H9 (cell line): Measurements from ENCODE around the gene HSPA4. TPM values are rescaled to one million over a fixed set of nuclear protein-coding genes. Genes with fewer than 3 reads are reported as not detected.

Source experiments
- DNase-seq: peaks from one replicate; pipeline ENCODE4 v3.0.0-alpha.2; 2017
- H2AFZ ChIP-seq: one replicate; pipeline ENCODE4 v1.6.1; 2013; ENCODE audit warnings: mild to moderate bottlenecking, low read length, control low read depth, moderate library complexity
- H2AK5ac ChIP-seq: 2 replicates; pipeline ENCODE4 v1.6.1; 2013; ENCODE audit warnings: low read length, control low read depth, mixed read lengths; ENCODE audit not compliant: insufficient read length
- H2BK120ac ChIP-seq: one replicate; pipeline ENCODE4 v1.6.1; 2013; ENCODE audit warnings: low read depth, mild to moderate bottlenecking, low read length, control low read depth, inconsistent platforms; ENCODE audit not compliant: poor library complexity, severe bottlenecking
- H2BK12ac ChIP-seq: 2 replicates; pipeline ENCODE4 v1.6.1; 2013; ENCODE audit warnings: low read length, control low read depth, mixed read lengths, low read depth; ENCODE audit not compliant: insufficient read length
- H2BK15ac ChIP-seq: 2 replicates; pipeline ENCODE4 v1.6.1; 2013; ENCODE audit warnings: low read depth, low read length, control low read depth
- H2BK20ac ChIP-seq: one replicate; pipeline ENCODE4 v1.6.1; 2013; ENCODE audit warnings: low read depth, mild to moderate bottlenecking, low read length, control low read depth, inconsistent platforms; ENCODE audit not compliant: poor library complexity, severe bottlenecking
- H2BK5ac ChIP-seq: 2 replicates; pipeline ENCODE4 v1.6.1; 2013; ENCODE audit warnings: low read length, control low read depth, mixed read lengths; ENCODE audit not compliant: insufficient read length
- H3K14ac ChIP-seq: 2 replicates; pipeline ENCODE4 v1.6.1; 2013; ENCODE audit warnings: low read length, control low read depth; ENCODE audit not compliant: insufficient read depth
- H3K18ac ChIP-seq: 2 replicates; pipeline ENCODE4 v1.6.1; 2013; ENCODE audit warnings: low read depth, mild to moderate bottlenecking, mixed read lengths, low read length, control low read depth; ENCODE audit not compliant: insufficient read length
- H3K23ac ChIP-seq: 2 replicates; pipeline ENCODE4 v1.6.1; 2013; ENCODE audit warnings: low read length, control low read depth, mixed read lengths, low read depth; ENCODE audit not compliant: insufficient read length
- H3K23me2 ChIP-seq: 2 replicates; pipeline ENCODE4 v1.6.1; 2013; ENCODE audit warnings: low read depth, mild to moderate bottlenecking, mixed read lengths, low read length, control low read depth; ENCODE audit not compliant: insufficient read length, poor library complexity, severe bottlenecking
- H3K27ac ChIP-seq: 2 replicates; pipeline ENCODE4 v1.5.1; 2013; ENCODE audit warnings: low read length, control low read depth, mixed read lengths, low read depth; ENCODE audit not compliant: insufficient read length
- H3K27me3 ChIP-seq: 2 replicates; pipeline ENCODE4 v1.6.1; 2013; ENCODE audit warnings: low read length, control low read depth, inconsistent platforms; ENCODE audit not compliant: insufficient read depth
- H3K4ac ChIP-seq: 2 replicates; pipeline ENCODE4 v1.6.1; 2013; ENCODE audit warnings: low read depth, mild to moderate bottlenecking, control low read depth, inconsistent platforms, low read length, moderate library complexity
- H3K4me1 ChIP-seq: 2 replicates; pipeline ENCODE4 v1.6.1; 2013; ENCODE audit warnings: low read length, control low read depth, inconsistent platforms; ENCODE audit not compliant: insufficient read depth
- H3K4me2 ChIP-seq: 2 replicates; pipeline ENCODE4 v1.6.1; 2013; ENCODE audit warnings: low read length, control low read depth, mixed read lengths; ENCODE audit not compliant: insufficient read length, insufficient read depth
- H3K56ac ChIP-seq: 2 replicates; pipeline ENCODE4 v1.6.1; 2013; ENCODE audit warnings: low read depth, mild to moderate bottlenecking, mixed read lengths, low read length, control low read depth; ENCODE audit not compliant: insufficient read length
- H3K79me1 ChIP-seq: 2 replicates; pipeline ENCODE4 v1.6.1; 2013; ENCODE audit warnings: low read depth, mild to moderate bottlenecking, moderate library complexity, low read length, control low read depth, inconsistent platforms; ENCODE audit not compliant: insufficient read depth, poor library complexity, severe bottlenecking
- H3K79me2 ChIP-seq: 2 replicates; pipeline ENCODE4 v1.6.1; 2013; ENCODE audit warnings: low read length, control low read depth, inconsistent platforms; ENCODE audit not compliant: insufficient read depth
- H3K9ac ChIP-seq: 2 replicates; pipeline ENCODE4 v1.6.1; 2013; ENCODE audit warnings: low read length, control low read depth, mixed read lengths; ENCODE audit not compliant: insufficient read length; ENCODE audit errors: extremely low read depth
- H3K9me3 ChIP-seq: one replicate; pipeline ENCODE4 v1.6.1; 2013; ENCODE audit warnings: low read depth, low read length, inconsistent platforms; ENCODE audit not compliant: control insufficient read depth
- H3T11ph ChIP-seq: one replicate; pipeline ENCODE4 v1.6.1; 2013; ENCODE audit warnings: mild to moderate bottlenecking, low read length, control low read depth, inconsistent platforms
- H4K20me1 ChIP-seq: one replicate; pipeline ENCODE4 v1.6.1; 2013; ENCODE audit not compliant: control insufficient read depth, insufficient read length, insufficient read depth
- H4K5ac ChIP-seq: 2 replicates; pipeline ENCODE4 v1.6.1; 2013; ENCODE audit warnings: low read depth, mild to moderate bottlenecking, mixed read lengths, low read length, control low read depth; ENCODE audit not compliant: insufficient read length
- H4K8ac ChIP-seq: replicated peaks from 2 replicates; pipeline ENCODE4 v1.6.1; 2013; ENCODE audit warnings: low read length, control low read depth, mixed read lengths, low read depth; ENCODE audit not compliant: insufficient read length
- H4K91ac ChIP-seq: 2 replicates; pipeline ENCODE4 v1.6.1; 2013; ENCODE audit warnings: low read depth, mild to moderate bottlenecking, moderate library complexity, mixed read lengths, low read length, control low read depth; ENCODE audit not compliant: insufficient read length
- H3K27ac Mint-ChIP-seq, 3 experiments: 2 replicates in 2 of 3; 3 replicates in 1 of 3; pipeline ENCODE4 v1.8.0; 2020 to 2021; ENCODE audit warnings: mixed read lengths in 3 of 3, mild to moderate bottlenecking in 1 of 3, moderate library complexity in 1 of 3
- H3K27me3 Mint-ChIP-seq: 2 replicates; pipeline ENCODE4 v1.8.0; 2021; ENCODE audit warnings: low read depth, mild to moderate bottlenecking, moderate library complexity, mixed read lengths
- H3K36me3 Mint-ChIP-seq, 3 experiments: 2 replicates in 2 of 3; 3 replicates in 1 of 3; pipeline ENCODE4 v1.8.0; 2020 to 2021; ENCODE audit warnings: low read depth in 3 of 3, mixed read lengths in 3 of 3; ENCODE audit not compliant: insufficient read depth in 1 of 3
- H3K4me1 Mint-ChIP-seq, 2 experiments: 2 replicates each; pipeline ENCODE4 v1.8.0; 2020; ENCODE audit warnings: mixed read lengths in 2 of 2
- H3K4me3 Mint-ChIP-seq, 2 experiments: 2 replicates in 1 of 2; 3 replicates in 1 of 2; pipeline ENCODE4 v1.8.0; 2020 to 2021; ENCODE audit warnings: mild to moderate bottlenecking in 2 of 2, mixed read lengths in 2 of 2, moderate library complexity in 1 of 2
- H3K9me3 Mint-ChIP-seq, 2 experiments: 2 replicates in 1 of 2; 3 replicates in 1 of 2; pipeline ENCODE4 v1.8.0; 2020; ENCODE audit warnings: mild to moderate bottlenecking in 2 of 2, mixed read lengths in 2 of 2, moderate library complexity in 1 of 2
- WGBS: extraction: QIAGEN DNeasy Blood & Tissue Kit; methylation state at CpG from one replicate; pipeline ENCODE4 v1.1.7; 2013; ENCODE audit warnings: missing lambda C conversion rate, low lambda C conversion rate, mixed read lengths; ENCODE audit not compliant: insufficient read length; ENCODE audit errors: extremely low coverage; 5-methylcytosine and 5-hydroxymethylcytosine counted together
- total RNA-seq: library from RNA; stranded (reverse); gene quantifications from 2 replicates; pipeline ENCODE4 v1.2.1, GENCODE V29; 2021
- TF ChIP-seq, protein P1 (sequence below): fragments of 200-600 bp; sonication (generic); conservative IDR thresholded peaks from 3 replicates; pipeline ENCODE4 v1.8.0; 2021; ENCODE audit warnings: antibody characterized with exemption, mild to moderate bottlenecking

Gene HSPA4
- total RNA-seq, 1 experiment from 2014 or later, result 293 TPM

DNA sequence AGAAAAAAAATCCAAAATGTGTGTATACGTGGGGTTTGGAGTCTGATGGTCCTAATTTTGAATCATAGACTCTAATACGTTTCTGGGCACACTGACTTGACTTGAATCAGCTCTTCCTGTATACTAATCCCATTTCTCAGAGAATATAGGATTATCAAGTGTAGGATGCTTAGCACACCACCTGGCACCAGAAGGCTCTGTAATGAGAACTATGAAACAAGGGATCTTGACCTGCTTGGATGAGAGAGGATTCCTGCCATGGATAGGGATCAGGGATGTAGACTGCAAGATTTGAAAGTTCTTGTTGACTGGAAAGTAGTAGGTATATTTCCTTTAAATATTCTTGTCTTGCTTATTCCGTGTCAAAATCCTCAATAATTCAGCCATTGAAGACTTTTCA, 7.8 kb downstream of the HSPA4 start:
- H2BK20ac ChIP-seq, result no peak overlapping the region
- no peak overlapping the region for H2BK120ac ChIP-seq
- H2BK15ac ChIP-seq, result no peak overlapping the region
- H3K4me1 Mint-ChIP-seq, result peaks cover 18 to 26% of the 10 kb centered on the region in 2 experiments
- H3K23me2 ChIP-seq, result no peaks in the 10 kb centered on the region
- H3K9me3 ChIP-seq, result no peaks in the 10 kb centered on the region
- no peak overlapping the region for H2AFZ ChIP-seq
- peaks cover 16% of the 10 kb centered on the region for H3K79me1 ChIP-seq
- no peak overlapping the region for H2BK12ac ChIP-seq
- no peak overlapping the region for H2AK5ac ChIP-seq
- H3K27me3 Mint-ChIP-seq, result no peaks in the 10 kb centered on the region
- H3K4me1 ChIP-seq, result no peaks in the 10 kb centered on the region
- no peak overlapping the region for H3K18ac ChIP-seq
- no peaks in the 10 kb centered on the region for H4K20me1 ChIP-seq
- no peaks in the 10 kb centered on the region for H3K27me3 ChIP-seq
- H3K4me2 ChIP-seq, result no peak overlapping the region
- H3K23ac ChIP-seq, result no peak overlapping the region
- no peak overlapping the region for H4K91ac ChIP-seq
- no peak overlapping the region for H4K8ac ChIP-seq
- H3K4ac ChIP-seq, result no peak overlapping the region
- DNase-seq, result no peak
- H2BK5ac ChIP-seq, result no peak overlapping the region
- no peak overlapping the region for H4K5ac ChIP-seq
- no peak overlapping the region for H3K27ac ChIP-seq
- no peak overlapping the region for H3K9ac ChIP-seq
- H3K56ac ChIP-seq, result no peak overlapping the region
- H3K36me3 Mint-ChIP-seq, result peaks cover 5 to 13% (median 8%) of the 10 kb centered on the region in 3 experiments; a peak in 6 of 7 replicates
- no peak overlapping the region for H3K4me3 Mint-ChIP-seq
- peaks cover 82% of the 10 kb centered on the region for H3K79me2 ChIP-seq
- WGBS, result no CpG with 5 or more reads among the region's 3 CpGs
- no peak overlapping the region for H3K14ac ChIP-seq
- H3K27ac Mint-ChIP-seq, result peak overlapping the region in 1 of 3 experiments; percentile 9; a peak in 1 of 7 replicates
- no peaks in the 10 kb centered on the region for H3K9me3 Mint-ChIP-seq
- no peak overlapping the region for H3T11ph ChIP-seq
- TF ChIP-seq, protein P1, sequence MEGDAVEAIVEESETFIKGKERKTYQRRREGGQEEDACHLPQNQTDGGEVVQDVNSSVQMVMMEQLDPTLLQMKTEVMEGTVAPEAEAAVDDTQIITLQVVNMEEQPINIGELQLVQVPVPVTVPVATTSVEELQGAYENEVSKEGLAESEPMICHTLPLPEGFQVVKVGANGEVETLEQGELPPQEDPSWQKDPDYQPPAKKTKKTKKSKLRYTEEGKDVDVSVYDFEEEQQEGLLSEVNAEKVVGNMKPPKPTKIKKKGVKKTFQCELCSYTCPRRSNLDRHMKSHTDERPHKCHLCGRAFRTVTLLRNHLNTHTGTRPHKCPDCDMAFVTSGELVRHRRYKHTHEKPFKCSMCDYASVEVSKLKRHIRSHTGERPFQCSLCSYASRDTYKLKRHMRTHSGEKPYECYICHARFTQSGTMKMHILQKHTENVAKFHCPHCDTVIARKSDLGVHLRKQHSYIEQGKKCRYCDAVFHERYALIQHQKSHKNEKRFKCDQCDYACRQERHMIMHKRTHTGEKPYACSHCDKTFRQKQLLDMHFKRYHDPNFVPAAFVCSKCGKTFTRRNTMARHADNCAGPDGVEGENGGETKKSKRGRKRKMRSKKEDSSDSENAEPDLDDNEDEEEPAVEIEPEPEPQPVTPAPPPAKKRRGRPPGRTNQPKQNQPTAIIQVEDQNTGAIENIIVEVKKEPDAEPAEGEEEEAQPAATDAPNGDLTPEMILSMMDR, result no peak
